ENCODE results near the gene RBM18. TPM values are rescaled to one million over a fixed set of nuclear protein-coding genes. Genes with fewer than 3 reads are reported as not detected.

RBM18 gene
- total RNA-seq, 1 experiment from 2014 or later: 32.5 TPM

- no TSS peak for BruUV-seq (replicated peaks)
- H3K4me1 ChIP-seq (ENCODE audit: control insufficient read depth in 1 of 2, insufficient read depth in 2 of 2, low read length in 2 of 2): peaks cover 0 to 6% of the 10 kb centered on the region in 2 experiments; a peak in 1 of 4 replicates
- no peak overlapping the region for H3K9ac ChIP-seq (ENCODE audit: low read length)
- H4K20me1 ChIP-seq (ENCODE audit: insufficient read depth): no peaks in the 10 kb centered on the region
- H3K36me3 ChIP-seq (ENCODE audit: control insufficient read depth in 1 of 2, insufficient read depth in 2 of 2, low read length in 2 of 2): no peaks in the 10 kb centered on the region
- intact Hi-C loops (cut with micrococcal nuclease): no loop called here
- no peak overlapping the region for H3K4me3 ChIP-seq (replicated peaks in 1 of 2; ENCODE audit: low read depth in 1 of 2, low read length in 2 of 2)
- no peak overlapping the region for H3K4me2 ChIP-seq (ENCODE audit: low read length)
- TF ChIP-seq SIN3A (IDR thresholded peaks at IDR 0.05; ENCODE audit: low read depth) (no peak), CEBPB (IDR thresholded peaks at IDR 0.05; ENCODE audit: low read depth) (no peak), JUND (IDR thresholded peaks at IDR 0.05) (no peak), EZH2phosphoT487 (IDR thresholded peaks at IDR 0.05; ENCODE audit: borderline replicate concordance) (no peak), TCF7L2 (IDR thresholded peaks at IDR 0.05; ENCODE audit: borderline replicate concordance, extremely low read depth, insufficient read depth, insufficient read length) (no peak), SP1 (IDR thresholded peaks at IDR 0.05; ENCODE audit: low read depth) (no peak), EZH2 (IDR thresholded peaks at IDR 0.05) (no peak), REST (IDR thresholded peaks at IDR 0.05; ENCODE audit: low read depth) (no peak), ZNF274 (IDR thresholded peaks at IDR 0.05; ENCODE audit: low read depth, low read length) (no peak), RAD21 (IDR thresholded peaks at IDR 0.05; ENCODE audit: low read depth) (no peak), CBX3 (IDR thresholded peaks at IDR 0.05; ENCODE audit: low read depth) (no peak), EGR1 (IDR thresholded peaks at IDR 0.05; ENCODE audit: low read depth) (no peak), FOSL1 (IDR thresholded peaks at IDR 0.05; ENCODE audit: low read depth) (no peak)
- no peak for DNase-seq (ENCODE audit: low read depth, low spot score)
- no peaks in the 10 kb centered on the region for H3K9me3 ChIP-seq (ENCODE audit: control insufficient read depth in 1 of 2, insufficient read depth in 1 of 2, low read depth in 1 of 2, low read length in 2 of 2)
- no peak for ATAC-seq
- no peaks in the 10 kb centered on the region for H3K79me2 ChIP-seq (ENCODE audit: insufficient read depth, low read length)
- peaks cover 7% of the 10 kb centered on the region; the same call in 1 of the 2 replicates for H3K27me3 ChIP-seq (ENCODE audit: insufficient read depth, low read length)
- POLR2A ChIA-PET: no interaction called here
- RAD21 ChIA-PET (ENCODE audit: low non-redundant PET in 1 of 2, low total read pairs in 2 of 2, uncharacterized antibody in 2 of 2, unreplicated experiment in 2 of 2): no interaction called here
- CTCF ChIA-PET: no interaction called here
- no peak overlapping the region for H3K27ac ChIP-seq (ENCODE audit: low read depth, low read length)
- no peak overlapping the region for H2AFZ ChIP-seq (ENCODE audit: low read depth, low read length, poor library complexity, severe bottlenecking)
- H3K9me2 ChIP-seq (ENCODE audit: insufficient read depth): no peaks in the 10 kb centered on the region
These were observed 39.1 kb downstream of the RBM18 start for GRCh38 chr9:122225312-122226141.

Data from HCT116 (cell line).